Erythroblast (primary cell): Measurements from ENCODE around the gene SDR42E1.

Source experiments
- GATA1 ChIP-seq: IDR thresholded peaks from 2 replicates; pipeline ENCODE4 v1.6.1; 2011; ENCODE audit warnings: low read depth, mild to moderate bottlenecking, control low read depth, low read length, moderate library complexity
- POLR2A ChIP-seq: IDR thresholded peaks from 2 replicates; pipeline ENCODE4 v1.6.1; 2011; ENCODE audit warnings: mild to moderate bottlenecking, low read length

- TF ChIP-seq POLR2A (no peak), GATA1 (no peak)
Observed at GRCh38 chr16:82055728-82056549, 44.7 kb upstream of the SDR42E1 start.
